ENCODE measurements around the gene HTR6.

DNA sequence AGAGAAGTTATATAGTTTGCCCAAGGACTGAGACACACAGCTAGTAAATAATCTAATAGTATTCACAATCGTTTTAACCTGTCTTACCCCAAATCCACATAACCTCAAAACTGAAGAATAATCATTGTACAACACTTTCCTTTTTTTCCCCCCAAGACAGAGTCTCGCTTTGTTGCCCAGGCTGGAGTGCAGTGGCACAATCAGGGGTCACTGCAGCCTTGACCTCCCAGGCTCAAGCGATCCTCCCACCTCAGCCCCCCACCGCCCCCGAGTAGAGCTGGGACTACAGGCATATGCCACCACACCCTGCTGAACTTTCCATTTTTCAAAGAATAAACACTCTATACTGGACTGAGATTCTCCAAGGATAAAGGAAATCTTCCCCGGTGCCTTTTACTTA lies 49.2 kb upstream of the HTR6 start:
- TF ChIP-seq TAF1 (IDR thresholded peaks at IDR 0.05; ENCODE audit: low read depth): no peak
- TF ChIP-seq, protein P1, sequence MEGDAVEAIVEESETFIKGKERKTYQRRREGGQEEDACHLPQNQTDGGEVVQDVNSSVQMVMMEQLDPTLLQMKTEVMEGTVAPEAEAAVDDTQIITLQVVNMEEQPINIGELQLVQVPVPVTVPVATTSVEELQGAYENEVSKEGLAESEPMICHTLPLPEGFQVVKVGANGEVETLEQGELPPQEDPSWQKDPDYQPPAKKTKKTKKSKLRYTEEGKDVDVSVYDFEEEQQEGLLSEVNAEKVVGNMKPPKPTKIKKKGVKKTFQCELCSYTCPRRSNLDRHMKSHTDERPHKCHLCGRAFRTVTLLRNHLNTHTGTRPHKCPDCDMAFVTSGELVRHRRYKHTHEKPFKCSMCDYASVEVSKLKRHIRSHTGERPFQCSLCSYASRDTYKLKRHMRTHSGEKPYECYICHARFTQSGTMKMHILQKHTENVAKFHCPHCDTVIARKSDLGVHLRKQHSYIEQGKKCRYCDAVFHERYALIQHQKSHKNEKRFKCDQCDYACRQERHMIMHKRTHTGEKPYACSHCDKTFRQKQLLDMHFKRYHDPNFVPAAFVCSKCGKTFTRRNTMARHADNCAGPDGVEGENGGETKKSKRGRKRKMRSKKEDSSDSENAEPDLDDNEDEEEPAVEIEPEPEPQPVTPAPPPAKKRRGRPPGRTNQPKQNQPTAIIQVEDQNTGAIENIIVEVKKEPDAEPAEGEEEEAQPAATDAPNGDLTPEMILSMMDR (IDR thresholded peaks at IDR 0.05; ENCODE audit: poor library complexity, severe bottlenecking): no peak
- no peak for TF ChIP-seq POLR2AphosphoS5 (IDR thresholded peaks at IDR 0.05)
- TF ChIP-seq RAD21 (conservative IDR thresholded peaks at IDR 0.05): no peak
- TF ChIP-seq, protein P2, sequence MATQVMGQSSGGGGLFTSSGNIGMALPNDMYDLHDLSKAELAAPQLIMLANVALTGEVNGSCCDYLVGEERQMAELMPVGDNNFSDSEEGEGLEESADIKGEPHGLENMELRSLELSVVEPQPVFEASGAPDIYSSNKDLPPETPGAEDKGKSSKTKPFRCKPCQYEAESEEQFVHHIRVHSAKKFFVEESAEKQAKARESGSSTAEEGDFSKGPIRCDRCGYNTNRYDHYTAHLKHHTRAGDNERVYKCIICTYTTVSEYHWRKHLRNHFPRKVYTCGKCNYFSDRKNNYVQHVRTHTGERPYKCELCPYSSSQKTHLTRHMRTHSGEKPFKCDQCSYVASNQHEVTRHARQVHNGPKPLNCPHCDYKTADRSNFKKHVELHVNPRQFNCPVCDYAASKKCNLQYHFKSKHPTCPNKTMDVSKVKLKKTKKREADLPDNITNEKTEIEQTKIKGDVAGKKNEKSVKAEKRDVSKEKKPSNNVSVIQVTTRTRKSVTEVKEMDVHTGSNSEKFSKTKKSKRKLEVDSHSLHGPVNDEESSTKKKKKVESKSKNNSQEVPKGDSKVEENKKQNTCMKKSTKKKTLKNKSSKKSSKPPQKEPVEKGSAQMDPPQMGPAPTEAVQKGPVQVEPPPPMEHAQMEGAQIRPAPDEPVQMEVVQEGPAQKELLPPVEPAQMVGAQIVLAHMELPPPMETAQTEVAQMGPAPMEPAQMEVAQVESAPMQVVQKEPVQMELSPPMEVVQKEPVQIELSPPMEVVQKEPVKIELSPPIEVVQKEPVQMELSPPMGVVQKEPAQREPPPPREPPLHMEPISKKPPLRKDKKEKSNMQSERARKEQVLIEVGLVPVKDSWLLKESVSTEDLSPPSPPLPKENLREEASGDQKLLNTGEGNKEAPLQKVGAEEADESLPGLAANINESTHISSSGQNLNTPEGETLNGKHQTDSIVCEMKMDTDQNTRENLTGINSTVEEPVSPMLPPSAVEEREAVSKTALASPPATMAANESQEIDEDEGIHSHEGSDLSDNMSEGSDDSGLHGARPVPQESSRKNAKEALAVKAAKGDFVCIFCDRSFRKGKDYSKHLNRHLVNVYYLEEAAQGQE (IDR thresholded peaks at IDR 0.05; ENCODE audit: borderline replicate concordance): no peak

Measured in neural cell (in vitro differentiated cells).